IgD-negative memory B cell (primary cell): ENCODE results near the gene ADAMTS6. TPM values are rescaled to one million over a fixed set of nuclear protein-coding genes. Genes with fewer than 3 reads are reported as not detected.

Experiments
- H3K27ac Mint-ChIP-seq, 3 donors: one replicate each; pipeline ENCODE4 v1.8.0; 2020 to 2022; ENCODE audit warnings: mild to moderate bottlenecking in 3 of 3, mixed read lengths in 3 of 3, moderate library complexity in 1 of 3
- H3K27me3 Mint-ChIP-seq: one replicate; pipeline ENCODE4 v1.8.0; 2021; ENCODE audit warnings: mixed read lengths
- H3K36me3 Mint-ChIP-seq: one replicate; pipeline ENCODE4 v1.8.0; 2020; ENCODE audit warnings: mild to moderate bottlenecking, mixed read lengths
- H3K4me1 Mint-ChIP-seq, 3 donors: one replicate each; pipeline ENCODE4 v1.8.0; 2020 to 2022; ENCODE audit warnings: mixed read lengths in 3 of 3, mild to moderate bottlenecking in 1 of 3
- H3K4me3 Mint-ChIP-seq, 4 donors: one replicate each; pipeline ENCODE4 v1.8.0; 2020 to 2022; ENCODE audit warnings: mild to moderate bottlenecking in 4 of 4, mixed read lengths in 4 of 4, moderate library complexity in 3 of 4
- H3K9me3 Mint-ChIP-seq, 3 donors: one replicate each; pipeline ENCODE4 v1.8.0; 2020 to 2021; ENCODE audit warnings: mixed read lengths in 3 of 3, mild to moderate bottlenecking in 1 of 3
- polyA plus RNA-seq: library from polyadenylated mRNA; unstranded; fragments of 300-500 nt; fragmentation: Illumina TruSeq; gene quantifications from one replicate; pipeline ENCODE4 v1.2.3, GENCODE V29; 2021

ADAMTS6 gene
- polyA plus RNA-seq, 1 donor from 2014 or later: 0.88 TPM

DNA sequence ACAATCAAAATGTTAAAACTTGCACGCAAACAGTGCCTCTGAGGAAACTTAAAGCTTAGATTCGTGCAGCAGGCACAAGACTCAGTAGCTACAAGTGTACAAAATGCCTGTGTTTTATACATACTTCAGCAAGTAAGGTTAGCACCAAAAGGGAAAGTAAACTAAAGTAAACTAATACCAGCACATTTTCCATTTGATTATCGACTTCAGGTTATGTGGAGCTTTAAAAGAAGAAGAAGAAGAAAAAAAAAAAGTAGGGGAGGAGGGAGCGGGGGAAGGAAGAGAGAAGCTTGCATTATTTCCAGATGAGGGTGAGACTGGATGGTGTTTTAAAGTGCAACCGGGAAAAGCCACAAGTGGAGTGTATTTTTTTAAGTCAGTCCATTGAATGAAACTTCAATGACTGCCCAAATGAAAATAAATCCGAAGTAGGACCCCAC is 596 bp upstream of the ADAMTS6 start:
- Mint-ChIP-seq H3K9me3 (no peaks in the 10 kb centered on the region), H3K4me3 (peak overlapping the region in 1 of 4 donors; percentile 93), H3K36me3 (no peaks in the 10 kb centered on the region), H3K4me1 (peaks cover 3 to 5% (median 5%) of the 10 kb centered on the region in 3 donors), H3K27me3 (no peaks in the 10 kb centered on the region), H3K27ac (peak overlapping the region; percentile 75 to 90 (median 86))

DNA sequence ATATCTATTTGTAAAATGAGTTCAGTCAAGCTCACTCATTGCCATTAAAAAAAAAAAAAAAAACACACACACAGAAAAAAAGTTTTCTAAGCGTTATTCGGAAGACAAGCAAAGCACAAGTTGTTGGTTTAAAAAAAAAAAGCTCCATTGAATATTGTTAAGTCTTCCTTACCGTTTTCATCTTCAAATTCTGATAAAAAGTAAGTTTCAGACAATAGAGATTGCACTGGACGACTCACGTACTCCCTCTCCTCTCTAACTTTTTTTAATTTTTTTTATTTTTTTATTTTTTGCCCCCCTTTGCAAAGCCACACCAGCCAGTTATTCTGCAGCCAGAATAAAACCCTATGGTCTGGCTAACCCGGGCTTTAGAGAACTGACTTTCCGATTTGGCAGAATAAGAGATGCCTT is 544 bp downstream of the ADAMTS6 start:
- Mint-ChIP-seq H3K27ac (peak overlapping the region in 2 of 3 donors; percentile 75 to 90), H3K4me1 (peaks cover 3 to 5% (median 5%) of the 10 kb centered on the region in 3 donors), H3K36me3 (no peaks in the 10 kb centered on the region), H3K4me3 (peak overlapping the region in 1 of 4 donors; percentile 93), H3K27me3 (no peaks in the 10 kb centered on the region), H3K9me3 (no peaks in the 10 kb centered on the region)

DNA sequence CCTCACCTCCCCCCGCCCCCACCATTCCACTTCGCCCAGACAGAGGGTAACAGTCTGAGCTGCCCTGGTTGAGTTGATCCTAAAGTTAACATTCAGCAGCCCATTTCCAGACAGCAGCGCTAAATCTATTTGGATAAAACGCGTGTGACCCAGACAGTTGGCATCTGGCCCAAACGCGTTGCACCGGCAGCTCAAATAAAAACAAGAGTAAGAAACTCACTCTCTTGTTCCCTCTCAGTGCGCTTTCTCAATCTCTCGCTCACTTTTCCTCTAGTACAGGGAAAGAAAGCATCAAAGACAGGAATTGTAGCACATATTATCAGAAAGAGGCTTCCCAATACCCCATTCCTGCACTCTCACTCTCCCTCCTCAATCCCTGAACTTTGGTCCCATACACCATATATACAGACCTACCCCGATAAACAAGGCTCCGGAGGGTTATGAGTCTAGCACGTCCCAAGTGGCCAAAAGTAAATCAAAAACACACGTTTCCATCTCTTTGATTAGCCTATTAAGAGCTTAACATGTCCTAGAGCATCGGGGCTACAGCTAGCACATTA is 1.3 kb downstream of the ADAMTS6 start:
- Mint-ChIP-seq H3K9me3 (no peaks in the 10 kb centered on the region), H3K4me1 (peaks cover 5 to 9% (median 6%) of the 10 kb centered on the region in 3 donors), H3K27me3 (no peaks in the 10 kb centered on the region), H3K27ac (no peak overlapping the region), H3K36me3 (no peaks in the 10 kb centered on the region), H3K4me3 (no peak overlapping the region)

DNA sequence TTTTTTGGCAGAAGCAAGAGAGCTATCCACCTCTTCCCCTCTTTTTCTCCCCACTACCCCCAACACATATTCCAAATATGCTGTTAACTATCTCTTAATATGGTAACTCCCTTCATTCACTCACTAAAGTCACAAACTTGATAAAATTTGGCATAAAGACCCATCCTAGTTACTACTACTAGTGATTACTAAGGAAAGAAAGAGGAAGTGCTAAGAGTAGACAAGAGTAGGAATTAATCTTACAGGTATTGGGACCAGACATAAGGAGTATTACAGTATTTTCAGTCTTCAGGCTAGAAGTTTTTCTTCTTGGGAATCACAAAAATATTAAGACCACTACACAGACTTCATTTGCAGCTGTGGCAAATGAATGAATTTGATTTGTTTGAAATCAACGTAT is 2.2 kb downstream of the ADAMTS6 start:
- no peak overlapping the region for H3K4me3 Mint-ChIP-seq
- no peak overlapping the region for H3K27ac Mint-ChIP-seq
- peaks cover 6 to 9% (median 6%) of the 10 kb centered on the region in 3 donors for H3K4me1 Mint-ChIP-seq
- H3K27me3 Mint-ChIP-seq: no peaks in the 10 kb centered on the region
- H3K36me3 Mint-ChIP-seq: no peaks in the 10 kb centered on the region
- H3K9me3 Mint-ChIP-seq: no peaks in the 10 kb centered on the region

DNA sequence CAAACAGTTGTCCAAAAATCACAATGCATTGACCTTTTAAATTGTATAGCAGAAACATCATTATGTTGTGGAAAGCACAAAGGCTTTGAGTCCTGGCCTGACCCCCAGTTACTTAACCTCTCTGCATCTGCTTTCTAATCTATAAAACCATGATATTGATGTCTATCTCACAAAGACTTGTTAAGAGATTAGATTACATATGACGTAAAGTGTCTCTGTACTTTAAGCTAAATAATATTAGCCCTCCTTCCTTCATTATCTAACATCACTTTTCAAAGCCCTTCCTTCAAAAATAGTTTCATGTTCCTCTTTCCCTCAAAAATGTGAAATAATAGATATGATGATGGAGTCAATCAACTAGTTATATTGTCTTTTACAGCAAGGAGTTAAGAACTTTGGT is 3.4 kb downstream of the ADAMTS6 start:
- Mint-ChIP-seq H3K36me3 (no peaks in the 10 kb centered on the region), H3K27me3 (no peaks in the 10 kb centered on the region), H3K4me1 (peaks cover 4 to 9% (median 5%) of the 10 kb centered on the region in 3 donors), H3K9me3 (no peaks in the 10 kb centered on the region), H3K27ac (no peak overlapping the region), H3K4me3 (no peak overlapping the region)

DNA sequence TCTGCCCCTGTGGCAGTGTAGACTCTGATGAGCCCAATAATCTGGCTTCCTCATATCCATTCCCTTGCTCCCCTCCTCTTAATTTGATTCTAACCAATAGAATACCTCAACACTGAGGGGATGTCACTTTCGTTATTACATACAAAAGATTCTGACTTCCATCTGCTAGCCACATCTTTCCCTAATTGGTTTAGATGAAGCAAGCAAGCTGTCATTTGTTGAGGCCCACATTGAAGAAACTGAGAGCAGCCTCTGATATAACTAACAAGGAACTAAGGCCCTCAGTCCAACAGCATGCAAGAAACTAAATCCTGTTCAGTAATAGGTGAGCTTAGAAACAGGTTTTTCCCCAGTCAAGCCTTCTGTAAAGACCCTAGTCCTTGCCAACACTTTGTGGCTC is 5.8 kb downstream of the ADAMTS6 start:
- peaks cover 2 to 4% (median 2%) of the 10 kb centered on the region in 3 donors for H3K4me1 Mint-ChIP-seq
- H3K36me3 Mint-ChIP-seq: no peaks in the 10 kb centered on the region
- H3K27me3 Mint-ChIP-seq: no peaks in the 10 kb centered on the region
- H3K4me3 Mint-ChIP-seq: no peak overlapping the region
- no peak overlapping the region for H3K27ac Mint-ChIP-seq
- no peaks in the 10 kb centered on the region for H3K9me3 Mint-ChIP-seq

DNA sequence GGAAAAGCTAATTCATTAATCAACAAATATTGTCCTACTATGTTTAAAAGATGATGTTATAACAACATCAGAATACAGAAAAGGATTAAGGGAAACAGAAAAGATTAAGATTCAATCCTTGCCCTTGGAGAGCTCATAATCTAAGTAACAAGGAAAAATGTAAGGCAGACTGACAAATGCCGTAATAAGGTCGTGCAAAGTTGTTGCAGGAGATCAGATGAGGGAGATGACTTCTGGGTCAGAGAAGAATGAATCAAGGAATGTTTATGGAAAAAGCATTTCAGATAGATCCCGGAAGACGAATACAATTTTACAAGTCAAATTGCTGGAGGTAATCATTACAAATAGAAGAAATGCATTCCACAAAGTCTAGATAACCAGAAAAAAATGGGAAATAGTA is 6.4 kb downstream of the ADAMTS6 start:
- Mint-ChIP-seq H3K36me3 (no peaks in the 10 kb centered on the region), H3K27ac (no peak overlapping the region), H3K4me3 (peak overlapping the region in 1 of 4 donors; percentile 9), H3K9me3 (no peaks in the 10 kb centered on the region), H3K27me3 (no peaks in the 10 kb centered on the region), H3K4me1 (peaks cover 2 to 4% (median 2%) of the 10 kb centered on the region in 3 donors)

DNA sequence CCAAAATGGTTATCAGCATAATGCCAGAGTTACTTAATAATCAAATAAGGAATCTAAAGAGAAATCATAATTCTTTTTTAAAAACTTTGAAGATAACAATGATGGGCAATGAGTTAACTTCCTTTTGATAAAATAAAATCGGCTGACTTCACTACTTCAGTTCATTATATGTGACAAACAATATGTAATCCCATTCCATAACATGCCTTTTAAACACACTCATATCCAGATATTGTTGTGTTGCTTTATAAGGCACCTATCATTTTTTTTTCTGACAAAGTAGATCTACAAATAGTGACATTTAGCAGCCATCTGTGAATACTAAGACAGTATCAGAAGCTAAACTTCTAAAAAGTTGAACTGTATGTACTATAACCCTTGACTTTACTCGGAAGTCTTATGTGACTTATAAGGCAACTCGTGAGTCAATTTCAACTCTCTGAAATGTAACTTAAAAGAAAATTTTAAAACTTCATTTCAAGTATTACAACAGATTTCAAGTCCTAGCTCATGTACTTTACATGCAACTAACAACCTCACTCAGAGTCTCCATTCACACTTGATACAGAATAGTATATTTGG is 7.5 kb downstream of the ADAMTS6 start:
- Mint-ChIP-seq H3K4me1 (peaks cover 2 to 4% (median 2%) of the 10 kb centered on the region in 3 donors), H3K27me3 (no peaks in the 10 kb centered on the region), H3K27ac (no peak overlapping the region), H3K9me3 (no peaks in the 10 kb centered on the region), H3K4me3 (no peak overlapping the region), H3K36me3 (no peaks in the 10 kb centered on the region)

DNA sequence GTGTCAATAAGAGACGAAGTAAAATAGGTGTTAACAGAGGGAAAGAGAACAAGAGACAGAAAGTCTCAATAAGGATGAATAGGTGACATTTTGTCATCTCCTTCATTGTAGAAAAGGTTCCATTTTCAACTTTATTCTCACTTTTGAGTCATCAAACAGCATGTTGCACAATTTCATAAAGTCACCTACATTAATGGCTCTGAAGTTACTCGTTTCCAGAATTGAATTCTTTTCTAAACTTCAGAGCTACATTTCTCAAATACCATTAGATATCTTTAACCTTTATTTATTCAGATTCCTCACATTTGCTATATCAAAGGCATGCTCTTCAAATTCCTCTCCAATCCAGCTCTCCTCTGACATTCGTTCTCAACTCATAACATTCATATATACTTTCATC is 13.1 kb downstream of the ADAMTS6 start:
- Mint-ChIP-seq H3K4me1 (peaks cover 0 to 3% (median 0%) of the 10 kb centered on the region in 3 donors), H3K36me3 (no peaks in the 10 kb centered on the region), H3K4me3 (no peak overlapping the region), H3K27ac (no peak overlapping the region), H3K9me3 (no peaks in the 10 kb centered on the region), H3K27me3 (no peaks in the 10 kb centered on the region)

DNA sequence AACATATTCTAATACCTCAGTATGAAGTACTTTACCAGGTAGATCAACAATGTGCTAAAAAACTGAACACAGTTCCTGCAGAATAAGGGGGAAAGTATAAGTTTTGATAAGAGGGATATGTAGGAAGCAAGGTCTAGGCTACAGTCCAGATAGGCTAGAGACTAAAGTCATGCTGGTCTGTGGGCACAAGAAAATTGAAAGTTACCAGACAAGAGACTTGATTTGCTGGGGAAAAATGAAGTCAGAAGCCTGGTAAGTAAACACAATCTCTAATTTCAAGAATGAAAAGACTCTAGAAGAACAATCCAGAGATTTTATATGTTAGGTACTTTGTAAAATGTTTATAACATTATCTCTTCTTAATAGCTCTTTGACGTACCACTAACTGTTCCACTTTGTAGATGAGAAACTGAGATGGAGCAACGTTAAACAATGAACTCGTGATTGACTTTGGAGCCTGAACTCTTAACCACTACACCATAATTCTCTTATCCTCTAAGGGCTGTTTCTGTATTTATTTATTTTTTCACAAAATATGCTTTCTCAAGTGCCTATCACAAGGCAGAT is 19.5 kb downstream of the ADAMTS6 start:
- Mint-ChIP-seq H3K27ac (no peak overlapping the region), H3K27me3 (no peaks in the 10 kb centered on the region), H3K36me3 (peaks cover 5% of the 10 kb centered on the region), H3K9me3 (no peaks in the 10 kb centered on the region), H3K4me1 (no peaks in the 10 kb centered on the region), H3K4me3 (no peak overlapping the region)

DNA sequence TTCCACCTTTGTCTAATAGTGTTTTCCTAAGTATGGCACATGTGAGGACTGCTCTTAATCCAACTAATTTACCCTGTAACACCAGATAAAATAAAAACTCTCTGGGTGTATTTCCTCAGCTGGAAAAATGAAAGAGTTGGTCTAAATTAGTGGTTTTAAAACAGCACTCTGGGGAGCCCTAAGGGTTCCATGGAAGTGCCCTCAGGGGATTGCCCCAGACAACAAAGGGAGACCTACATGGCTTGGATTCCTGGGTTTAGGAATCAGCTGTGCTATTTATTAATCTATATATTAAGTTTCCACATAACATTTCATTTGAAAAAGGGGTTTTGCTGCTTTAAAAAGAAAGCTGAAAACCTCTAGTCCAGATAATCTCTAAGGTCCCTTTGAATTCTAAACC is 20.2 kb downstream of the ADAMTS6 start:
- peaks cover 5% of the 10 kb centered on the region for H3K36me3 Mint-ChIP-seq
- no peaks in the 10 kb centered on the region for H3K4me1 Mint-ChIP-seq
- H3K27ac Mint-ChIP-seq: no peak overlapping the region
- H3K9me3 Mint-ChIP-seq: no peaks in the 10 kb centered on the region
- H3K4me3 Mint-ChIP-seq: no peak overlapping the region
- H3K27me3 Mint-ChIP-seq: no peaks in the 10 kb centered on the region

DNA sequence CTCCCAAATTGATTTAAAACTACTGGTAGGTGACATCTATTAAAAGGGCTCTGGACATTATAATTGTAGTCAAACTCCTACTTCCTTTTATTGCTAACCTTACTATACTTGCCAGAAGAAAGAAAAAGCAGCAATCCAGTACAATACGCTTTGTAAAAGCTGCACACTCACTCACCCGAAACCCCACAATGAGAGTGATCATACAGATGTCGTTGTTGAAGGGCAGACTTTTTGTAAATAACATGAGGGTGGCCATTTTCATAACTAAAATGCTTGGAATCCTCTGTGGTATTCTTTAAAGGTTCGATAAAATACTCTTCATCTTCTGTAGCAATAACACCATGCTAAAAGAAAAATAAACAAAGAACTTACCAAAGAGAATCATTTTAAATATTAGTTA is 21.7 kb downstream of the ADAMTS6 start:
- no peaks in the 10 kb centered on the region for H3K4me1 Mint-ChIP-seq
- peaks cover 5% of the 10 kb centered on the region for H3K36me3 Mint-ChIP-seq
- H3K9me3 Mint-ChIP-seq: no peaks in the 10 kb centered on the region
- no peak overlapping the region for H3K27ac Mint-ChIP-seq
- no peaks in the 10 kb centered on the region for H3K27me3 Mint-ChIP-seq
- no peak overlapping the region for H3K4me3 Mint-ChIP-seq

DNA sequence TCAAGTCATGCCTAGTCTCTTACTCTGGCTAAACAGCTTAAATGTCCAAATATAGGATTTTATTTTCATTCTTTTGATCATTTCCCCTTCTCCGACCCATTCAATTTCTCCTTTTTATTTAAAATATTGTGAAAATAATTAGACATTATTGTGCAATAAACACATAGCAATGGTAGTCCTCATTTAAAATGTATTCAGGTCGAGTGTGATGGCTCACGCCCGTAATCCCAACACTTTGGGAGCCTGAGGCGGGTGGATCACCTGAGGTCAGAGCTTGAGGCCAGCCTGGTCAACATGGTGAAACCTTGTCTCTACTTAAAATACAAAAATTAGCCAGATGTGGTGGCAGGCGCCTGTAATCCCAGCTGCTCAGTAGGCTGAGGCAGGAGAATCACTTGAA is 26.7 kb downstream of the ADAMTS6 start:
- no peak overlapping the region for H3K4me3 Mint-ChIP-seq
- H3K36me3 Mint-ChIP-seq: peaks cover 11% of the 10 kb centered on the region
- H3K27ac Mint-ChIP-seq: no peak overlapping the region
- H3K9me3 Mint-ChIP-seq: peaks cover 0 to 4% (median 1%) of the 10 kb centered on the region in 3 donors
- H3K4me1 Mint-ChIP-seq: no peaks in the 10 kb centered on the region
- H3K27me3 Mint-ChIP-seq: no peaks in the 10 kb centered on the region

DNA sequence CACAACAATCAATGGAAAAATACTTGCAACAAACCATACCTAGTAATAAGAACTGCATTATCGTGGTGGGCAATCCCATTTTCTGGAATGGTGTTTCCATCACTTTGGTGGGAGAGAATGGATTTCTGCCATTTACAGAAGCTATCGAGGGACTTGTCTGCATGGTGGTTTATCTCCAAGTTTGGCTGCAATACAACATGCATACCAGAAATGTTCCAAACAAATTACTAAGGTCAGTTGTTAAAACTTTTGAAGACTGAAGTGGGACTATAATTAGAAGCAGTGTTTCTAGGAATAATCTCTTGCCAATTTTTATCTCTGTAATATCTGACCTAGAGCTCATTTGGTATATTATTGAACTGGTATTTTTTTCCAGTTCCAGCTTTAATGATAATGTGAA is 30.3 kb downstream of the ADAMTS6 start:
- no peak overlapping the region for H3K27ac Mint-ChIP-seq
- peaks cover 6% of the 10 kb centered on the region for H3K36me3 Mint-ChIP-seq
- no peak overlapping the region for H3K4me3 Mint-ChIP-seq
- peaks cover 0 to 4% (median 1%) of the 10 kb centered on the region in 3 donors for H3K9me3 Mint-ChIP-seq
- no peaks in the 10 kb centered on the region for H3K4me1 Mint-ChIP-seq
- no peaks in the 10 kb centered on the region for H3K27me3 Mint-ChIP-seq

DNA sequence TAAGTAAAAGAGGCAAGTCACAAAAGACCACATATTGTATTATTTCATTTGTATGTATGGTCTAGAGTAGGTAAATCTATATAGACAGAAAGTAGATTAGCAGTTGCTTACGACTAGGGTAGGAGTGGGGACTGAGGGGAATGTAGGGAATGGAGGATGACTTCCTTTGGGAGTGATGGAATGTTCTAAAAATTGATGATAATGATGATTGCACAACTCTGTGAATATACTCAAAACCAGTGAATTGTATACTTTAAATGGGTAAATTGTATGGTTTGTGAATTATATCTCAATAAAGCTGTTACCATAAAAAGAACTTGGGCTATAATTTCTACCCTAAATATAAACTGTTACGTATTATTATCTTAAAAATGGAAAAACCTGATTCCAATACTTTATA is 35.0 kb downstream of the ADAMTS6 start:
- H3K27me3 Mint-ChIP-seq: no peaks in the 10 kb centered on the region
- no peak overlapping the region for H3K27ac Mint-ChIP-seq
- peaks cover 4 to 6% (median 5%) of the 10 kb centered on the region in 3 donors for H3K4me1 Mint-ChIP-seq
- H3K9me3 Mint-ChIP-seq: peaks cover 0 to 4% (median 0%) of the 10 kb centered on the region in 3 donors
- peaks cover 1% of the 10 kb centered on the region for H3K36me3 Mint-ChIP-seq
- no peak overlapping the region for H3K4me3 Mint-ChIP-seq

DNA sequence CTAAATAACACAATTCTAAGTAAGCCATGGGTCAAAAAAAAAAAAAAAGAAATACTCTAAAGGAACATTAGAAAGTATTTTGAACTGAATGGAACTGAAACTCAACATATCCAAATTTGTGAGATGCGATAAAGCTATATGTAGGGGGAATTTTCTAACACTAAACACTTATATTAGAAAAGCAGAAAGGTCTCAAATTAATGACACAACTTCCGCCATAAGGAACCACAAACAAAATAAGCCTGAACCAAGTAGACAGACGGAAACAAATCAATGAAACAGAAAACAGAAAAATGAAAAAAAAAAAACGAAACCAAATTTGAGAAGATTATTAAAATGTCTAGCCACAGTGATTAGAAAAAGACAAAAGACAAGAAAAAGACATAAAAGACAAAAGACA is 39.9 kb downstream of the ADAMTS6 start:
- H3K36me3 Mint-ChIP-seq: peaks cover 9% of the 10 kb centered on the region
- peak overlapping the region in 1 of 4 donors; percentile 29 for H3K4me3 Mint-ChIP-seq
- H3K4me1 Mint-ChIP-seq: peaks cover 5 to 9% (median 7%) of the 10 kb centered on the region in 3 donors
- peak overlapping the region in 1 of 3 donors; percentile 36 for H3K27ac Mint-ChIP-seq
- no peaks in the 10 kb centered on the region for H3K27me3 Mint-ChIP-seq
- peaks cover 0 to 4% (median under 1%) of the 10 kb centered on the region in 3 donors for H3K9me3 Mint-ChIP-seq
